CD4-positive, alpha-beta T cell treated with Interleukin-15 for 4 hours (primary cell): ENCODE results near the gene PRB2.
"Not testable (repeated sequence)": the region's sequence is repeated elsewhere in the genome, so short reads cannot be mapped to it uniquely, and the experiment has no call there.

Experiments
- DNase-seq: peaks from one replicate; pipeline ENCODE4 v3.0.0-alpha.2; 2020; ENCODE audit warnings: low spot score

The PRB2 gene

DNA sequence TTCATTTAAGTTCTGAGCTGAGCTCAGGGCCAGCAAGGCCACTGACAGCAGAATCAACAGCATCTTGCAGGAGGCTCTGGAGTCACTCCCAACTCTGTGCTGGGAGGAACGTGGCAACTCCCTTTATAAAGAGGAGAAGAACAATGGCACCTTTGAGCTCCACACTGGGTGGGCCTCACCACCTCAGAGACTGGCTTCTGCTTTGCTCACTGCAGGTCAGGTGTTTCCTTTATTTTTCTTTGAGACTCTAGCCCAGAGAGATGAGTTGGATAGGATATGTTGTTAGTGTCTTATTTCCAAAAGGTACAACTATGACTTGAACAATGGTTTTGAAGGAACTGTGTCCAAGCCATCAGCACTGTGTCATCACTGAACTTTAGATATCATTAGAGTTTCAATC lies at the start of gene PRB2:
Gene PRB2 (minus strand): TSS at position 101 of the 400 bp plus-strand sequence. CDS start 38 bp downstream, at position 63.
- DNase-seq, result not testable (repeated sequence)

GRCh38 chr12:11437966-11438365 lies 42.6 kb upstream of the PRB2 start:
- no peak for DNase-seq

GRCh38 chr12:11433664-11434063 lies 38.3 kb upstream of the PRB2 start:
- DNase-seq, result no peak

DNA sequence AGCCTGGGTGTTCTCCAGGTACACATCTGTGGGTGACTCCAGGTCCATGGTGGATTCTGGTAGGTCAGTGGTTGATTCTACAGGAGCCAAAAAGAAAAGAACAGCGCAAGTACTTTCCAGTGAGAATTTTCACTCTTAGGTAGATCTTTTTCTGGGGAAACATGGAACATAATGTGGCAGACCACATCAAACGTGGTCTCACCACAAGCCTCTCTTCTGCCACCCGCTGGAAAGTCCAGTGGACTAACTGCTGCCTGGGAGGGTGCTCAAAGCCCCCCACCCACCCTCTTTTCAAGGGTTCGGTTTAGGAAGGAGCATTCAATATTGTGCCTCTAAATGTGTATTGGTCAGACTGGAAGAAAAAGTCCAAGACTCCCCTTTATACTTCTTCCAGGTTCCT lies 36.1 kb upstream of the PRB2 start:
- no peak for DNase-seq

DNA sequence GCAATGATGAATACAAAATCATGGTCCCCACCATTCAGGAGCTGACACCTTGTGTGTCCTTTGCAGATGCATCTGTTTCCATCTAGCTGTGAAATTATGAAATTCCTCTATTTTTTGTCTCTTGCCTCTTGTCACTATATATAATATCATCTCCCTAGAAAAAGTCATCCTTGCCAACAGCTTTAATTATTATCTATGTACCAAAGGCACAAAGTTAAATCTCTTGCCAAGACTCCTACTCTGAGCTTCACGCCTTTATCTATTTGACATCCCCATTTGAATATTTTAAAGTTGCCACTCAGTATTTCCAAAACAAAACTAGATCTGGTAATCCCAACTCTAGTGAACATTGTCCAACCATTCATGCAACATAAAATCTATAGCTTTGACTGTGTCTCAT lies 32.0 kb upstream of the PRB2 start:
- no peak for DNase-seq

GRCh38 chr12:11412731-11413130 lies 17.4 kb upstream of the PRB2 start:
- DNase-seq, result no peak

DNA sequence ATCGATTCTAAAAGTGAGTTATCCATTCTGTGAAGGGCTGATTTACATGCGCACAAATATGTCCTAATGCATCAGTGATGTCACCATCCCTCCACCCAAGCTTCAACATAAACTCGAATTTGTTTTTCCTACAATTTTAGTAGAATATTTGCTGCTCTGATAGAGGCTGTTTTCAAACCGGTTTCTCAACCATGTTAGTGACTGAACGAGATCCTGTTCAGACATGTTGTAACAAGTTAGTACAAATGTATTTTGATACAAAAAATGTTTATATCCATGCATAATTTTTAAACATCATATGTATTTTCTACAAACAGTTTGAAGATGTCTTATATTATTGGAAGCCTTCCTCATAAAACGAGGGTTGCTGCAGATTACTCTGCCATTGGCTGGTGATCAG lies 12.7 kb upstream of the PRB2 start:
- no peak for DNase-seq

DNA sequence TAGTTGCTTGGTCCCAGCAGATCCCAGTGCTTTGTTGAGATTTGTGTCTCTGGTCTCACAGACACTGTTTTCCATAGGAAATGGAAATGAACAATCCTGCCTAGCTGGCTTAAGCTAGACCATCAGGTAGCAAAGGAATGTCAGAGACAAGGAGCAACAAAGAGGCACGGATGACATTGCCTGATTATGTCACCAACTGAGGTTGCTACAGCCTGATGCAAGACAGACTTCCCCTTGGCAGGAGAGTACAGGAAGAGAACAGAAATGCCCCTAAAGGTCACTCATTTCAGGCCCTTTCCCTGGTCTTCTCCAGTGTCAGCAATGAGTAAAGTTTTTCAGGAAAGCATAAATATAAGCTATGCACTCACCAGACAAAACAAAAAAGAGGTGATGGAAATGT lies 2.0 kb upstream of the PRB2 start:
- no peak for DNase-seq

DNA sequence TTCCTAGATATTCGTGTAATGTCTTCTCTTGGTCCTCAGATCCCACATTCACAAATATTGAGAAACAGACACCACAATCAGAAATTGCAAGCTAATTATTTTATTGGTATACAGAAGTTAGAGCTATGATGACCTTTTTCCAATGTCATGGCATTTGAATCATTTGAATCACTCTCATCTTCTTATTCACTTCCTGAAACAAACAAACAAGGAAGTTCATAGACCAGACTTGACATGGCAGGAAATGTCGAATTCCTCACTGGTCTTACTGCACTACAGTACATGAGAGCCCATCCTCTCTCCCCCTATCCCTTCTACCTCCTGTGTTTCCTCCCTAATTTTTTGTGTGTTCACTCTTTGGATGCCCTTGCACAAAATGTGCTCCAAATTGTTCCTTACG lies 3.9 kb downstream of the PRB2 start:
- DNase-seq, result not testable (repeated sequence)

- DNase-seq, result not testable (repeated sequence)
Measured at GRCh38 chr12:11377420-11377819, 17.9 kb downstream of the PRB2 start.

- no peak for DNase-seq
Measured at GRCh38 chr12:11361151-11361550, 34.2 kb downstream of the PRB2 start.

GRCh38 chr12:11360205-11360883 lies 35.0 kb downstream of the PRB2 start:
- DNase-seq, result not testable (repeated sequence)

- not testable (repeated sequence) for DNase-seq
Measured at GRCh38 chr12:11351736-11352135, 43.6 kb downstream of the PRB2 start.

- DNase-seq, result no peak
Measured at GRCh38 chr12:11348439-11348838, 46.9 kb downstream of the PRB2 start.

- no peak for DNase-seq
Measured at GRCh38 chr12:11347810-11348209, 47.6 kb downstream of the PRB2 start.

DNA sequence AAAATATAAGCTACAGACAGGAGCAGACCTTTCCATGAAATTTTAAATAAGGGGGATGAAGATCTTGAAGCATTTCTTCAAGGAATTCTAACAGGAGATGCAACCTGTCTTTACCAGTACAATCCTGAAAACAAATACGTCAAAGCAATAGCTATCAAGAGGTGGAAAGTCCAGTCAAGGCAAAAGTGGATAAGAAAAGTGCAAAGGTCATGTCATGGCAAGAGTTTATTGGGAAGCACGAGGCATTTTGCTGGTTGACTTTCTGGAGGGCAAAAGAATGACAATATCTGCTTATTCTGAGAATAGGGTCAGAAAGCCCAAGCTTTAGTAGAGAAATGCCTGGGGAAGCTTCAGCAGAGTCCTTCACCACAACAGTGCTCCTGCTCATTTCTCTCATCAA lies 50.9 kb downstream of the PRB2 start:
- DNase-seq, result no peak
